SK-N-SH (cell line): ENCODE data around the gene CDO1.

Experiments used
- EP300 ChIP-seq, 2 experiments: IDR thresholded peaks; 2 replicates each; pipeline versions ENCODE4 v1.4.0 to v1.6.1; 2012; ENCODE audit warnings: borderline replicate concordance in 1 of 2, low read depth in 1 of 2, low read length in 1 of 2
- FOSL2 ChIP-seq: IDR thresholded peaks from 2 replicates; pipeline ENCODE4 v1.4.0; 2012; ENCODE audit warnings: low read depth, mild to moderate bottlenecking, moderate library complexity, borderline replicate concordance
- MXI1 ChIP-seq: IDR thresholded peaks from 2 replicates; pipeline ENCODE4 v1.6.1; 2012; ENCODE audit warnings: mild to moderate bottlenecking, low read depth, low read length, improper control_type of control experiment
- REST ChIP-seq: IDR thresholded peaks from 2 replicates; pipeline ENCODE4 v1.6.1; 2012; ENCODE audit warnings: mild to moderate bottlenecking, low read depth, low read length, moderate library complexity
- TF ChIP-seq, protein P1 (sequence below): fragments of 200-600 bp; sonication (generic); IDR thresholded peaks from 2 replicates; pipeline ENCODE4 v1.6.1; 2017; ENCODE audit warnings: antibody characterized with exemption, mild to moderate bottlenecking, moderate library complexity
- TF ChIP-seq, protein P2 (sequence below): IDR thresholded peaks from 2 replicates; pipeline ENCODE4 v1.4.0; 2012; ENCODE audit warnings: low read depth, borderline replicate concordance

GRCh38 chr5:115811406-115811805 lies 5.1 kb downstream of the CDO1 start:
- TF ChIP-seq, protein P1, sequence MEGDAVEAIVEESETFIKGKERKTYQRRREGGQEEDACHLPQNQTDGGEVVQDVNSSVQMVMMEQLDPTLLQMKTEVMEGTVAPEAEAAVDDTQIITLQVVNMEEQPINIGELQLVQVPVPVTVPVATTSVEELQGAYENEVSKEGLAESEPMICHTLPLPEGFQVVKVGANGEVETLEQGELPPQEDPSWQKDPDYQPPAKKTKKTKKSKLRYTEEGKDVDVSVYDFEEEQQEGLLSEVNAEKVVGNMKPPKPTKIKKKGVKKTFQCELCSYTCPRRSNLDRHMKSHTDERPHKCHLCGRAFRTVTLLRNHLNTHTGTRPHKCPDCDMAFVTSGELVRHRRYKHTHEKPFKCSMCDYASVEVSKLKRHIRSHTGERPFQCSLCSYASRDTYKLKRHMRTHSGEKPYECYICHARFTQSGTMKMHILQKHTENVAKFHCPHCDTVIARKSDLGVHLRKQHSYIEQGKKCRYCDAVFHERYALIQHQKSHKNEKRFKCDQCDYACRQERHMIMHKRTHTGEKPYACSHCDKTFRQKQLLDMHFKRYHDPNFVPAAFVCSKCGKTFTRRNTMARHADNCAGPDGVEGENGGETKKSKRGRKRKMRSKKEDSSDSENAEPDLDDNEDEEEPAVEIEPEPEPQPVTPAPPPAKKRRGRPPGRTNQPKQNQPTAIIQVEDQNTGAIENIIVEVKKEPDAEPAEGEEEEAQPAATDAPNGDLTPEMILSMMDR = no peak
- TF ChIP-seq MXI1 (no peak), FOSL2 (no peak), REST (no peak), EP300 (IDR thresholded peaks at IDR 0.05; ENCODE audit: borderline replicate concordance in 1 of 2, low read depth in 1 of 2, low read length in 1 of 2) (no peak)
- TF ChIP-seq, protein P2, sequence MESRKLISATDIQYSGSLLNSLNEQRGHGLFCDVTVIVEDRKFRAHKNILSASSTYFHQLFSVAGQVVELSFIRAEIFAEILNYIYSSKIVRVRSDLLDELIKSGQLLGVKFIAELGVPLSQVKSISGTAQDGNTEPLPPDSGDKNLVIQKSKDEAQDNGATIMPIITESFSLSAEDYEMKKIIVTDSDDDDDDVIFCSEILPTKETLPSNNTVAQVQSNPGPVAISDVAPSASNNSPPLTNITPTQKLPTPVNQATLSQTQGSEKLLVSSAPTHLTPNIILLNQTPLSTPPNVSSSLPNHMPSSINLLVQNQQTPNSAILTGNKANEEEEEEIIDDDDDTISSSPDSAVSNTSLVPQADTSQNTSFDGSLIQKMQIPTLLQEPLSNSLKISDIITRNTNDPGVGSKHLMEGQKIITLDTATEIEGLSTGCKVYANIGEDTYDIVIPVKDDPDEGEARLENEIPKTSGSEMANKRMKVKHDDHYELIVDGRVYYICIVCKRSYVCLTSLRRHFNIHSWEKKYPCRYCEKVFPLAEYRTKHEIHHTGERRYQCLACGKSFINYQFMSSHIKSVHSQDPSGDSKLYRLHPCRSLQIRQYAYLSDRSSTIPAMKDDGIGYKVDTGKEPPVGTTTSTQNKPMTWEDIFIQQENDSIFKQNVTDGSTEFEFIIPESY = no peak
